LNCAP (cell line): ENCODE measurements around the gene MGAT4D.
A peak's percentile ranks its signal among the peaks of the same experiment; 100 is the strongest.

Source experiments
- CTCF ChIP-seq: fragments of 450-650 bp; IDR thresholded peaks from 2 replicates; pipeline ENCODE4 v1.5.1; 2017; ENCODE audit warnings: mild to moderate bottlenecking

Gene MGAT4D

GRCh38 chr4:140497747-140498636 is at the start of gene MGAT4D:
Gene MGAT4D, minus strand, starts transcription at chr4:140498293. Its CDS starts 71 bp downstream, at chr4:140498222.
- no peak for TF ChIP-seq CTCF

- no peak for TF ChIP-seq CTCF
These were observed 35.9 kb upstream of the MGAT4D start for GRCh38 chr4:140533951-140534480.

GRCh38 chr4:140529434-140529833 is 31.3 kb upstream of the MGAT4D start:
- TF ChIP-seq CTCF: no peak

GRCh38 chr4:140523857-140524742 is 26.0 kb upstream of the MGAT4D start, which contains the start of gene ELMOD2:
Gene ELMOD2, plus strand, starts transcription at chr4:140524168. Its CDS starts 1,261 bp downstream, at chr4:140525429.
- peak; percentile 90 for TF ChIP-seq CTCF

- TF ChIP-seq CTCF: no peak
These were observed 25.3 kb upstream of the MGAT4D start for GRCh38 chr4:140523370-140523856.

- TF ChIP-seq CTCF: no peak
These were observed 17.3 kb upstream of the MGAT4D start for GRCh38 chr4:140515423-140515822.

- no peak for TF ChIP-seq CTCF
These were observed 6.2 kb upstream of the MGAT4D start for GRCh38 chr4:140504261-140504660.
